ENCODE measurements around the gene KCNIP4. TPM values are rescaled to one million over a fixed set of nuclear protein-coding genes. Genes with fewer than 3 reads are reported as not detected.
A peak's percentile ranks its signal among the peaks of the same experiment; 100 is the strongest.

Gene KCNIP4
- total RNA-seq, 1 experiment from 2014 or later = 0.91 TPM

- no peak overlapping the region for H3K4me3 Mint-ChIP-seq (ENCODE audit: unreplicated experiment)
- TF ChIP-seq, protein P1, sequence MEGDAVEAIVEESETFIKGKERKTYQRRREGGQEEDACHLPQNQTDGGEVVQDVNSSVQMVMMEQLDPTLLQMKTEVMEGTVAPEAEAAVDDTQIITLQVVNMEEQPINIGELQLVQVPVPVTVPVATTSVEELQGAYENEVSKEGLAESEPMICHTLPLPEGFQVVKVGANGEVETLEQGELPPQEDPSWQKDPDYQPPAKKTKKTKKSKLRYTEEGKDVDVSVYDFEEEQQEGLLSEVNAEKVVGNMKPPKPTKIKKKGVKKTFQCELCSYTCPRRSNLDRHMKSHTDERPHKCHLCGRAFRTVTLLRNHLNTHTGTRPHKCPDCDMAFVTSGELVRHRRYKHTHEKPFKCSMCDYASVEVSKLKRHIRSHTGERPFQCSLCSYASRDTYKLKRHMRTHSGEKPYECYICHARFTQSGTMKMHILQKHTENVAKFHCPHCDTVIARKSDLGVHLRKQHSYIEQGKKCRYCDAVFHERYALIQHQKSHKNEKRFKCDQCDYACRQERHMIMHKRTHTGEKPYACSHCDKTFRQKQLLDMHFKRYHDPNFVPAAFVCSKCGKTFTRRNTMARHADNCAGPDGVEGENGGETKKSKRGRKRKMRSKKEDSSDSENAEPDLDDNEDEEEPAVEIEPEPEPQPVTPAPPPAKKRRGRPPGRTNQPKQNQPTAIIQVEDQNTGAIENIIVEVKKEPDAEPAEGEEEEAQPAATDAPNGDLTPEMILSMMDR (IDR thresholded peaks at IDR 0.05; ENCODE audit: unreplicated experiment) = no peak
- no peaks in the 10 kb centered on the region for H3K36me3 Mint-ChIP-seq (ENCODE audit: insufficient read depth, unreplicated experiment)
- no TSS peak for BruUV-seq (replicated peaks)
- ChIA-PET POLR2A (no interaction called here), CTCF (interaction anchor here (1.3 to 3.7 kb wide), 2 partner anchors 17 to 344 kb away, joined by 3 to 13 read pairs; no protein-coding TSS in a partner anchor)
- intact Hi-C loops (cut with micrococcal nuclease) = no loop called here
- no peaks in the 10 kb centered on the region for H3K27me3 Mint-ChIP-seq (ENCODE audit: insufficient read depth, unreplicated experiment)
- peak overlapping the region; percentile 23 for H3K27ac Mint-ChIP-seq (ENCODE audit: low read depth, unreplicated experiment)
- peaks cover 32% of the 10 kb centered on the region for H3K4me1 Mint-ChIP-seq (ENCODE audit: insufficient read depth, unreplicated experiment)
- H3K9me3 Mint-ChIP-seq (ENCODE audit: unreplicated experiment) = no peaks in the 10 kb centered on the region
- DNase-seq (ENCODE audit: unreplicated experiment) = peak; percentile 14
Observed at GRCh38 chr4:21117541-21118180, 830.9 kb downstream of the KCNIP4 start.

GRCh38 chr4:21113496-21114223, 834.9 kb downstream of the KCNIP4 start:
- POLR2A ChIA-PET = interaction anchor here (0.7 to 1.7 kb wide), 7 partner anchors 10 to 57 kb away, joined by 3 to 4 read pairs (median 3); no protein-coding TSS in a partner anchor
- BruUV-seq (replicated peaks) = no TSS peak
- no peaks in the 10 kb centered on the region for H3K27me3 Mint-ChIP-seq (ENCODE audit: insufficient read depth, unreplicated experiment)
- H3K36me3 Mint-ChIP-seq (ENCODE audit: insufficient read depth, unreplicated experiment) = no peaks in the 10 kb centered on the region
- peaks cover 32% of the 10 kb centered on the region for H3K4me1 Mint-ChIP-seq (ENCODE audit: insufficient read depth, unreplicated experiment)
- H3K27ac Mint-ChIP-seq (ENCODE audit: low read depth, unreplicated experiment) = no peak overlapping the region
- intact Hi-C loops (cut with micrococcal nuclease) = no loop called here
- CTCF ChIA-PET = interaction anchor here (0.7 to 1.8 kb wide), 4 partner anchors 17 to 341 kb away, joined by 3 to 5 read pairs (median 4); no protein-coding TSS in a partner anchor
- no peaks in the 10 kb centered on the region for H3K9me3 Mint-ChIP-seq (ENCODE audit: unreplicated experiment)
- H3K4me3 Mint-ChIP-seq (ENCODE audit: unreplicated experiment) = no peak overlapping the region
- peak; percentile 63 for DNase-seq (ENCODE audit: unreplicated experiment)
- TF ChIP-seq, protein P1 (IDR thresholded peaks at IDR 0.05; ENCODE audit: unreplicated experiment) = no peak

DNA sequence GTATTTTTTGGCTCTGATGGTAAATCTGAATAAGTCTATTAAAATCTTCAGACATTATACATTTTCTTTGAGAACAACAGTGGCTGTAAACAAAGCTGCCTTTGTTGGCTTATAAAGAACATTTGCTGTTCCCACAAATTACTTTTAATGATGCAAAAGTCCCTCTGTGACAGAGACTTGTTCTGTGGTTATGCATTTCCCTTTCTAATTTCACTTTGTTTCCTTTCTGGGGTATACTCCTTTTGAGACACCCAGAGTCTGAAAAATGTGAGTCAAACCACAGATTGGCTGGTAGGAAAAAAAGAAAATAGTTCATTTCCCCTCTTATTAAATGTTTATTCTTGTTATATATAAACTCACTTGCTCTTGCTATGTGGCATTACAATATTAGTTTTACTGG, 845.9 kb downstream of the KCNIP4 start:
- Mint-ChIP-seq H3K27ac (ENCODE audit: low read depth, unreplicated experiment) (no peak overlapping the region), H3K9me3 (ENCODE audit: unreplicated experiment) (peaks cover 7% of the 10 kb centered on the region), H3K27me3 (ENCODE audit: insufficient read depth, unreplicated experiment) (no peaks in the 10 kb centered on the region), H3K4me1 (ENCODE audit: insufficient read depth, unreplicated experiment) (no peaks in the 10 kb centered on the region), H3K36me3 (ENCODE audit: insufficient read depth, unreplicated experiment) (no peaks in the 10 kb centered on the region), H3K4me3 (ENCODE audit: unreplicated experiment) (no peak overlapping the region)
- intact Hi-C loops (cut with micrococcal nuclease) = no loop called here
- TF ChIP-seq, protein P1 (IDR thresholded peaks at IDR 0.05; ENCODE audit: unreplicated experiment) = no peak
- CTCF ChIA-PET = interaction anchor here (1.5 kb wide), 1 partner anchor 32 kb away, joined by 5 read pairs; no protein-coding TSS in a partner anchor
- POLR2A ChIA-PET = interaction anchor here (1.4 kb wide), 2 partner anchors 10 to 12 kb away, joined by 3 to 4 read pairs; no protein-coding TSS in a partner anchor
- no peak for DNase-seq (ENCODE audit: unreplicated experiment)
- BruUV-seq (replicated peaks) = no TSS peak

- H3K36me3 Mint-ChIP-seq (ENCODE audit: insufficient read depth, unreplicated experiment) = no peaks in the 10 kb centered on the region
- DNase-seq (ENCODE audit: unreplicated experiment) = no peak
- no TSS peak for BruUV-seq (replicated peaks)
- CTCF ChIA-PET = interaction anchor here (0.7 to 1.1 kb wide), 2 partner anchors 325 to 372 kb away, joined by 3 to 5 read pairs; no protein-coding TSS in a partner anchor
- TF ChIP-seq, protein P1 (IDR thresholded peaks at IDR 0.05; ENCODE audit: unreplicated experiment) = no peak
- H3K27me3 Mint-ChIP-seq (ENCODE audit: insufficient read depth, unreplicated experiment) = no peaks in the 10 kb centered on the region
- no peaks in the 10 kb centered on the region for H3K9me3 Mint-ChIP-seq (ENCODE audit: unreplicated experiment)
- intact Hi-C loops (cut with micrococcal nuclease) = no loop called here
- peak overlapping the region; percentile 4 for H3K27ac Mint-ChIP-seq (ENCODE audit: low read depth, unreplicated experiment)
- no peak overlapping the region for H3K4me3 Mint-ChIP-seq (ENCODE audit: unreplicated experiment)
- peaks cover 6% of the 10 kb centered on the region for H3K4me1 Mint-ChIP-seq (ENCODE audit: insufficient read depth, unreplicated experiment)
- POLR2A ChIA-PET = no interaction called here
Observed at GRCh38 chr4:21097865-21098264, 850.7 kb downstream of the KCNIP4 start.
